C4-2B (cell line): ENCODE data around the gene MEGF10.
"Not testable (repeated sequence)": the region's sequence is repeated elsewhere in the genome, so short reads cannot be mapped to it uniquely, and the experiment has no call there.

Source experiments
- H3K27ac ChIP-seq: fragments of 450-650 bp; 2 replicates; pipeline ENCODE4 v1.5.1; 2017
- CTCF ChIP-seq: fragments of 450-650 bp; conservative IDR thresholded peaks from 2 replicates; pipeline ENCODE4 v1.5.1; 2017; ENCODE audit warnings: mild to moderate bottlenecking
- ZFX ChIP-seq: fragments of 450-650 bp; IDR thresholded peaks from 2 replicates; pipeline ENCODE4 v1.6.1; 2017

The MEGF10 gene

GRCh38 chr5:127308945-127309344 lies 18.3 kb downstream of the MEGF10 start:
- H3K27ac ChIP-seq: no peak overlapping the region
- no peak for TF ChIP-seq ZFX
- TF ChIP-seq CTCF: no peak

- no peak overlapping the region; the same call in 1 of the 2 replicates for H3K27ac ChIP-seq
- TF ChIP-seq ZFX: no peak
- no peak for TF ChIP-seq CTCF
These were observed 20.8 kb downstream of the MEGF10 start for GRCh38 chr5:127311349-127311748.

DNA sequence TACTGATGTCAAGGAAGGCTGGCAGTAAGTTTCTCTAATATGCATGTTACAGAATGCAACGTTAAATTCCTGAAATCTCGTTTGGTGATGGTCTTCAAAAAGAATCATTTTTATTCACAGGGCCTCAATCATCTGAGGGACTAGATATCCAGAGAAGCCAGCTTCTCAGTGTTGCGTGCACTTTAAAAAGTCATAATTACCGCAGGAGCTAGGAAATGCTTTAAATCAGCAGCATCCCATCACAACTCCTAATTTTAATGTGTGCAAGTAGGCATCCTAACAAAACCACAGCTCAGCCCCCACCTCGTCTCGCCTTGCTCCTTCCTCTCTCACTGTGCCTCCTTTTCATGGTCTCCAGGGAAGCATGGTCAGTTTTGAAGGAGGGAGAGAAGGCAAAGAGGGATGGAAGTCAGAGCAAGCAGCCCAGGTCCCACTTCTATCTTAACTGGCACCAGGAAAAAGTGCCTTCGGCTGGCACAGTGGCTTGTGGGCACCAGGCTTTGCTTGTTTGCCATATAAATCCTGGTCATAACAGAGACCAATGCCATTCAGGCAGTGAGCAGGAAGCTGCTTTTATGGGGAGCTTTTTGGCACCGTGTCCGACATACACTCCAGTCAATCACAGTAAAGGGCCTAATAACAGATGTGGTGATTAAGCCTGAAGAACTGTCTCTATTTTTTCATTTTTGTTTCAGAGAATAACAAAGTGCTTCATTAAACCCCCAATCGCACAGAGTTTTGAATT lies 21.4 kb downstream of the MEGF10 start:
- TF ChIP-seq ZFX (no peak), CTCF (no peak)
- peak overlapping the region; percentile 73 for H3K27ac ChIP-seq

GRCh38 chr5:127313379-127313778 lies 22.8 kb downstream of the MEGF10 start:
- no peak overlapping the region for H3K27ac ChIP-seq
- TF ChIP-seq ZFX (no peak), CTCF (no peak)

GRCh38 chr5:127313847-127314473 lies 23.4 kb downstream of the MEGF10 start:
- TF ChIP-seq ZFX (no peak), CTCF (peak; percentile 91)
- H3K27ac ChIP-seq: no peak overlapping the region

DNA sequence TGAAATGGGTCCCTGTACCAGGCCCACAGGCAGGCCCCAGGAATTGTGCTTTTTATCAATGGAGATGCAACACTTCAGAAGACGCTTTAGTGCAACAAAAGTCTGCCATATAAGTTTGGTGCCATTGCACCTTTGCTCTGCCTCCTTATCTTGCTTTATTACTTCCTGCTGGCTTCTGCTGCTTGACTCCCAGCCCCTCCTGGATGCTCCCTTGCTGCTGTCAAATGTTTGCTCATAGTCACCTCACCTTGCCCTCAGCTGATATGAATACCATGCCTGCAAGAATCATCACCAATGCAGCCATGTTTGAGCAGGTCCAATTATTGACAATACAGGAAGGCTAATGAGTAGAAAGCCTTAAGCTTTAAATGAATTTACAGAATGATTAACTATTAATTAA lies 25.4 kb downstream of the MEGF10 start:
- TF ChIP-seq ZFX: no peak
- TF ChIP-seq CTCF: no peak
- H3K27ac ChIP-seq: no peak overlapping the region

- H3K27ac ChIP-seq: not testable (repeated sequence)
These were observed 26.8 kb downstream of the MEGF10 start for GRCh38 chr5:127317385-127317784.
